Activated T-helper 1 cell treated with Interleukin-2 at 50 U/mL for 16 hours (primary cell): ENCODE data around the gene SMARCA4.

Source experiments
- DNase-seq: peaks from one replicate; pipeline ENCODE4 v3.0.0-alpha.2; 2020; ENCODE audit warnings: low read depth

The SMARCA4 gene

DNA sequence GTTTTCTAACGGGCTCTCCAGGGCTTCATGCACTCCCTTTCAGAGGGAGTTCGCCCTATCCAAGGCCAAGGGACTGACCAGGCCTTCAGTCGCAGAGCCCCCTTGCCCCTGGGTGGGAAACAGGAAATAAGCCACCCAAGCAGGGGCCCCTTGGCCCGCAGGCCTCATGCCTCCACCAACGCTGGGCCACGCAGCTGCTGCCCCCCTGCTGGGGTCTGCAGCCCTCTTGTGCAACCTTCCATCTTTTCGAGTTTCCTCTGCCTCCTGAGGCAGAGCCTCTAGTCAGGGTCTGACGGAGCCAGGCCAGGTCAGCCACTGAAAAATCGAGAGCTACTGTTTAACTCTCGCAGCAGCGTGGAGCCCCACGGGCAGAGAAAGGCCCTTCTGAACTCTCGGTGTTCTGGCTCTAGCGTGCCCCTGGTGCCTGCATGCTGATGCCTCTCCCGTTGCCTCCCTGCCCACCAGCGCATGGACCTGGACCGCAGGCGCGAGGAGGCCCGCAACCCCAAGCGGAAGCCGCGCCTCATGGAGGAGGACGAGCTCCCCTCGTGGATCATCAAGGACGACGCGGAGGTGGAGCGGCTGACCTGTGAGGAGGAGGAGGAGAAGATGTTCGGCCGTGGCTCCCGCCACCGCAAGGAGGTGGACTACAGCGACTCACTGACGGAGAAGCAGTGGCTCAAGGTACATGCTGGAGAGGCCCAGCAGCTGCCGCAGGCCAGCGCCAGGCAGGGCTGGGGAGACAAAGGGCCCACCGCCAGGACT lies 73.8 kb downstream of the SMARCA4 start:
- no peak for DNase-seq

DNA sequence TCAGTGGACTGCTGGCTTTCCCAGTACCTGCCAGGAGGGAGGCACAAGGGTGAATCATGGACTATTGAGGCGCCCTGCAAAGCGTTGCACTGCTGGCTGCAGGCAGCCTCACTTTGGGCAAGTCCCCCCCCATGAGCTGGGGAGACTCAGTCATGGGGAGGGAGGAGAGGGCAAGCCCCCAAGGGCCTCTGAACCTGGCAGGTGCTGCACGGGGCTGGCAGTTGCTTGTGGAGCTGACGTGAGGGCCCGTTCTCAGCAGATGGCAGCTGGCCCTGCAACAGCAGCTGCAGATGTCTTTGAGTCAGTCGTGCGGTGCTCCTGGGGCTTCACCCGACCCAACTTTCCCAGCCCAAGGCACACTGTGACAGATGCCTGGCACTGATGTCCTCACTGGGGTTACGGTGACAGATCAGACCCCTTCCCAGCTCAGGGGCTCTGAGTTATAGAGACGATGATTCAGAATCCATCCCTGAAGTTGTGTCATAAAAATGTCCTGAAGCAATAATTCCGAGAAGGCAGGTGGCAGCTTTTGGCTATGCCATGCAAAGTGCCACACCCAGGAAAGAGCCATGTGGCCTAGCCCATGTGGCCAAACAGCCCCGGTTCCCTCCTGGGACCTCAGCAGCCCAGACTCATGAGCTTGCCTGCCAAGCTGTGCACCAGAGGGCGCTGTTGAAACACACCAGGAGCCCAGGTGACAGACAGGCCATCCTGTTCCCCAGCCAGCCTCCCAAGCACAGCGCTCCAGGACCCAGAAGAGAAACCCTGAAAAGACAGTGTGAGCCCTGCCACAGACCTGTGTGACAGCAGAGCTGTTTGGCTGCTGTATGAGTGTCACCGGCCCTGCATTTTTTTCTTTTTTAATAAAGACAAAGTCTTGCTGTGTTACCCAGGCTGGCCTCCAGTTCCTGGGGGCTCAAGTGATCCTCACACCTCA lies 74.9 kb downstream of the SMARCA4 start:
- DNase-seq: peak; percentile 72

DNA sequence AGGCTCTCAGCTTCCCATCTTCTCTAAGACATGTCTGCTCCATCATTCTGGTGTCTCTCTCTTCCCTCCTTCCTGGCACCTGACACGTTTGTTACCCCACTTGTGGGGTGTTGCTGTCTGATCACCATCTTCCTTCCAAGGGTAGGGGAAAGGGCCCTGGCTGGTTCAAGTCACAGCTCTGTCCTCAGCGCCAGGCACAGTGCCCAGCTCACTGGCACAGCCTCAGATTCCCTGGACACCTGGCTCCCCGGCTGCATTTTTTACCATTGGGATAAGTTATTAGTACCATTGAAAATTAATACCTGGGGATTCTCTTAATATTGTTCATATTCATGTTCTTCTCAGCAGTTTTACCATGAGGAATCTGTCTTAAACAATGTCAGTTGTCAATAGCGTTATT lies 77.7 kb downstream of the SMARCA4 start:
- DNase-seq: no peak

DNA sequence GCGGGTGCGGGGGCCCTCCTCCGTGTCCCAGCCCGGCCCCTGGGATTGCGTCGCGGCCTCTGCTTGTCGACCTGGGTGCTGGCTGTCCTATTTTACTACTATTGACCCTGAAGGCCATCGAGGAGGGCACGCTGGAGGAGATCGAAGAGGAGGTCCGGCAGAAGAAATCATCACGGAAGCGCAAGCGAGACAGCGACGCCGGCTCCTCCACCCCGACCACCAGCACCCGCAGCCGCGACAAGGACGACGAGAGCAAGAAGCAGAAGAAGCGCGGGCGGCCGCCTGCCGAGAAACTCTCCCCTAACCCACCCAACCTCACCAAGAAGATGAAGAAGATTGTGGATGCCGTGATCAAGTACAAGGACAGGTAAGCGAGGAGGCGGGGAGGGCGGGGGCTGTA lies 80.4 kb downstream of the SMARCA4 start:
- no peak for DNase-seq

DNA sequence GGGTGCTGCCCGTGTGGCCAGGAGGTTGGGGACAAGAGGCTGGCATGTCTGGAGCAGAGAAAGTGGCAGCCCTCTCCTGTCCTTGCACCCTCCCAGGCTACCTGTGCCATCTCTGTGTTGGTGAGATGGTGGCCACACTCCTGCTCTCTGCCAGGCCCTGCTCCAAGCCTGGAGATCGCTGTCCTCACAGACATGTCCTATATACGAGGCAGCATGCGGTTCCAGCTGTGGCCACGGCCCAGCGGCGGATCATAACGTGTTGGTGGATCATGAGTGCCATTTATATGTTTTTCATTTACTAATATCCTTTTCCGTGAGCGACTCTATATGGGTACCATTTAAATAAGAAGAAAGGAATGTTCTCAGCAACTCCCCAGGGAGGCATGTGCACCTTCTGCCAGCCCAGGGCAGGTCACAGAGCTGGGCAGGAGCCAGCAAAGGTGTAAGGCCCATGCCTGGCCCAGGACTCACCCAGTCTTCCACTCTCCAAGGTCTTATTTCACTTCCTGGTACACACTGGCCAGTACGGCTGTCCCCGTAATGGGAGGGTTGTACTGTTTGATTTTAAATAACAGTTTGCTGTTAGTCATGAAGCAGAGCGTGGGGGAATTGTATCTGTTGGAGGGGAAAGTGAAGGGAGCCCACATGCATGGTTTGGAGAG lies 81.3 kb downstream of the SMARCA4 start:
- DNase-seq: no peak

DNA sequence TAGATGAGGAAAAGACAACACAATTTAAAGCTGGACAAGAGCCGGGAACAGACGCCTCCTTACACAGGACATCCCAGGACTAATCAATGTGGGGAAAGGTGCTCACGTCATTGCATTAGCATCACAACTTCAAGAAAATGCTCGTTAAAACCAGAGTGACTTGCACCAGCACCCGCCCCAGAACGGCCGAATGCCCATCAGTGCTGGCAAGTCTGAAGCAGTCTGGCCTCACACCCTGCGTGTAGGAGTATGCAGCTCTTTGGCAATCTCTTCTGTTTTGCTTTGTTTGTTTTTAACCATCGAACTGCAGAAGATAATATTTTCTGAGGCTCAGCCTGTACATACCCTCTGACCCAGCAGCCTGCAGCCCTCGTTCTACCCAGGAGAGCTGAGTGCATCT lies 83.6 kb downstream of the SMARCA4 start:
- no peak for DNase-seq

DNA sequence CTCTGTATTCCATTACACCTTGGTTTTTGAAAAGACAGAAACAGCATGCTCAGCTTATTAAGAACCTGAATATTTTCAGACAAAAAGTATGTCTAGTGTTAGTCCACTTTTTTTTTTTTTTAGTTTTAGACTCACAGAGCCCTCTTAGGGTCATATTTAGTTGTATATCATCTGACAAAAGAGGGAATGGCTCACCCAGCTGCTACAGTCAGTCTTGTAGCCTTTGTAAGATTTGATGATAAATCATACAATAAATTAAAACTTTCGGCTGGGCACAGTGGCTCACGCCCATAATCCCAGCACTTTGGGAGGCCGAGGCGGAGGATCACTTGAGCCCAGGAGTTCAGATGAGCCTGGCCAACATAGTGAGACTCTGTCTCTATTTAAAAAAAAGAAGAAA lies 84.7 kb downstream of the SMARCA4 start:
- DNase-seq: no peak

DNA sequence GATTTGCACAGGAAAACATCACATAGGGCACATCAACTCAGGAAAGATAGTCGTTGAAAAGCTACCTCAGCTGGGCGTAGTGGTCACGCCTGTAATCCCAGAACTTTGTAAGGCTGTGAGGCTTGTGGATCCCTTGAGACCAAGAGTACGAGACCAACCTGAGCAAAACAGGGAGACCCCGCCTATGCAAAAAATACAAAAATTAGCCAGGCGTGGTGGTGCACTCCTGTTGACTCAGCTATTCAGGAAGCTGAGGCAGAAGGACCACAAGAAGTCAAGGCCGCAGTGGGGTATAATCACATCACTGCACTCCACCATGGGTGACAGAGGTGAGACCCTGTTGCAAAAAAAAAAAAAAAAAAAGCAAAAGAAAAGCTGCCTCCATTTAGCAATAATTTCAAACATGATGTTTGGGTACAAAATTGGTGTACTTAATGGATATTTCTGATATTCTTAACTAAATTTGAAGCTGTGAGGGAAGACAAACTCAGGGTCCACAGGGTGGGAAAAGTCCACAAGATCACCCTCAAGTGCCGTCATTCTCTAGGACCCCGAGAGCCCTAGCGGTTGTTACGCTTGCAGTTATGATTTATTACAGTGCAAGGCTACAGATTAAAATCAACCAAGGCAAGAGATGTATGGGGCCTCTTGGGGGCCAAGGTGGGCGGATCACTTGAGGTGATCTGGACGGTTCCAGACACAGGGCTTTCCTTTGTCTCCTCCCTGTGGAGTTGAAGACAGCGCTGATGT lies 86.0 kb downstream of the SMARCA4 start:
- DNase-seq: no peak

DNA sequence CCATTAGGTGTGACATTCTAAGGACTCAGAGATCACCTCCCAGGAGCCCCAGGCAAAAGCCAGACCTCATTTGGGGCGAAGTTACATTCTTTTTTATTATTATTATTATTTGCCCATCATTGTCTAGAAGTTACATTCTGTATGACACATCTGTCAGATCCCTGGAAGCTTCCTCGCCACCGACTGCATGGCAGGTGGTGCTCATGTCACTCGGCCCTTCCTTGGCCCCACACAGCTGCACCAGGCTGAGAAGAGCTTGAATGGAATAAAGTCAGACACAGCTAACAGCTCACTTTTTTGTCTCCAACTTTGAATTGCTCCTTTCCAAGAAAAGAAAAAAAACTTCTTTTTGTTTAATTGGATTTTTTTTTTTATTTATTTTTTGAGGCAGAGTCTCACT lies 87.0 kb downstream of the SMARCA4 start:
- DNase-seq: no peak

DNA sequence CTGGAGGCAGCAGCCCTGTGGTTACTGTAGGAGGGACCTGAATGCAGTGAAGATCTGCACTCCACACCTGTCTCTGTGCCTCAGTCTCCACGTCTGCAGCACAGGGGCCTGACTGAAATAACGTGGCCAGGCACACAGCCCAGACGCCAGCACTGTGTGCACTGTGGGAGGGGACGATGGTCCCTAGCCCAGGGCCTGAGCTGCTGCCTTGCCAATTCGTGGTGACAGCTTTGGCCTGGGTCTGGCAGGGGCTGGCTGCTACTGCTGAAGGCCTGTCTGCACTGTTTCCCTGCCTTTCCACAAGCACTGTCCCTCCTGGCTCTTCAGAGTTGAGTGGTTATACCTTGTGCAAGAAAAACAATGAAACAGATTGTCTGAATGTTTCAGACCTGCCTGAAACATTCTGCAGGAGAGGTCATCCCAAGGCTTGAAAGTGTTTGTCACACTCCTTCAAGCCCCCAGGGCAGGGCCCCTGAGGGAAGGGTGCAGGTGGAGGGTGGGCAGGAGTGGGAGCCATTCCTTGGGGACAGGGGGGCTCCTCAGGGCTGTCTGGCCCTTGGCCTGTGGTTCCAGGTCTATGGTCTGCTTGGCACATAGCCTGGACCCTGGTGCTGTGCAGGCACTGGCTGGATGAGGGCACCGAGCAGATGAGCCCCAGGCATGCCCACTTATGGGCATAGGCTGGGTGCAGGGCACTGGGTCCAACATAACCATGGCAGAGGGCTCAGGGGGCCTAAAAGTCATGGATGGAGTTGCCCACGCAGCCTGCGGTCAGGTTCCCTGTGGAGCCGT lies 89.7 kb downstream of the SMARCA4 start:
- no peak for DNase-seq

DNA sequence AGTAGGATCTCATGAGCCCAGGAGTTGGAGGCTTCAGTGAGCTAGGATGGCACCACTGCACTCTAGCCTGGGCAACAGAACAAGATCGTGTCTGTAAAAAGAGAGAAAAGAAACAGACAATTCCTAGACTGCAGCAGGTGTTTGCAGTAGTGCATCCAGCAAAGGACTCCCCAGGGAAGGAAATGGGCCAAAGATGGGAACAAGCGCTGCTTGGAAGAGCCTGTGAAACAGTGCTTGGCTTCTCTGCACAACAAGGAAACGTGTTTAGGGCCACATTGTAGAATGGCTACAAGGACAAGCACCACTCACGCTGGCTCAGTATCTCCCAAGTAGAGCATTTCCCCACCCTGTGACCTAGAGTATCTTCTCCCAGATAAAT lies 93.0 kb downstream of the SMARCA4 start:
- no peak for DNase-seq

DNA sequence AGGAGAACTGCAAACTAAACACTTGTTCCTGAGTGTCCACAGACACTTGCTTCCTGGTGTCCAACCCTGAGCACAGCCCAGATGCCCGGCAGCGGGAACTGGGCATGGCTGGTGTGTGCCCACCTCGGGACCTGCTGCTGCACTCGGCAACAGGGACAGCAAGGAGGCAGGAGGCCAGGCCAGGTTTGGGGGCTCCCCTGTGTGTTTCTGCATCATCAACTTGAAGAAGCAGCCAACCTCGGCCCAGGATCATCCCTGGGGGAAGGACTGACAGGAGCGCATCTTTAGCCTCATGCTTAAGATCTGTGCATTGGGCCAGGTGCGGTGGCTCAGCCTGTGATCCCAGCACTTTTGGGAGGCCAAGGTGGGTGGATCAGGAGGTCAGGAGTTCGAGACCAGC lies 93.4 kb downstream of the SMARCA4 start:
- no peak for DNase-seq

DNA sequence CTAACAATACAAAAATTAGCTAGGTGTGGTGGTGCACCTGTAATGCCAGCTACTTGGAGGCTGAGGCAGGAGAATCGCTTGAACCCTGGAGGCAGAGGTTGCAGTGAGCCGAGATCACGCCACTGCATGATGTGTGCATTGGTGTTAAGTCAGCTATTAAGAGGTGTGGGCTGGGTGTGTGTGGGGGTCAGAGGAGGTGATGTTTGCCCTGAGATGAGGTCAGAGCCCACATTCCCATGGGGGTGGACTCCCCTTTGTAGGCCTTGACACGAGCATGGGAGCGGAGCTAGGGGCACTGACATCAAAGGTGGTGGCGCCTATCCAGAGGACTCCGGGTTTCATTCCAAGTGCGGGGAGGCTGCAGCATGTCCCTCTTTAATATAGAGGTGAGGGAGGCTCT lies 93.8 kb downstream of the SMARCA4 start:
- DNase-seq: no peak

DNA sequence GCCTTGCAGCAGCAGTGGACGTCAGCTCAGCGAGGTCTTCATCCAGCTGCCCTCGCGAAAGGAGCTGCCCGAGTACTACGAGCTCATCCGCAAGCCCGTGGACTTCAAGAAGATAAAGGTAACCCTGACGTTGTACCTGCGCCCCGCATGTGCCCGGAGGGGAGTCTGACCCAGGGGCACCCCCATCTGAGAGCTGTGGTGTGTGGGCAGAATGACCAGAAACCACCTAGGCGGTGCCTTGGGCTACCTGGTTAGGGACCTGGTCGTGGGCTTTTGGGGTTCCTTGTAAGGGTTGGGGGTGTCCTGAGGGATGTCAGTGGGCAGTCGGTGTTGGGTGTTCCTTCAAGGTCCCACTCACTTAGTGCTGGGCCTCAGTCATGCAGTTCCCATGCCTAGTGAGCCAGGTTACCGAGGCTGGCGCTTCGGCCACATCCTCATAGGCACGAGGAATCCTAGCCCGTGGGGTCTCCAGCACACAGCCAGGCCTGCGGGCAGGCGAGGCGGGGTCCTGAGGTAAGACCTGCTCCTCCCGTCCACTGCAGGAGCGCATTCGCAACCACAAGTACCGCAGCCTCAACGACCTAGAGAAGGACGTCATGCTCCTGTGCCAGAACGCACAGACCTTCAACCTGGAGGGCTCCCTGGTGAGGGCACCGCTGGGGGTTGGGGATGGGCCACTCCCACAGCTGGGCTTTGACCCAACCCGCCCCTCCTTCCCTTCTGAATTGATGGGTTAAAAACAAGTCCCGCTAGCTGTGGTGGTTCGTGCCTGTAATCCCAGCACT lies 97.6 kb downstream of the SMARCA4 start:
- no peak for DNase-seq

DNA sequence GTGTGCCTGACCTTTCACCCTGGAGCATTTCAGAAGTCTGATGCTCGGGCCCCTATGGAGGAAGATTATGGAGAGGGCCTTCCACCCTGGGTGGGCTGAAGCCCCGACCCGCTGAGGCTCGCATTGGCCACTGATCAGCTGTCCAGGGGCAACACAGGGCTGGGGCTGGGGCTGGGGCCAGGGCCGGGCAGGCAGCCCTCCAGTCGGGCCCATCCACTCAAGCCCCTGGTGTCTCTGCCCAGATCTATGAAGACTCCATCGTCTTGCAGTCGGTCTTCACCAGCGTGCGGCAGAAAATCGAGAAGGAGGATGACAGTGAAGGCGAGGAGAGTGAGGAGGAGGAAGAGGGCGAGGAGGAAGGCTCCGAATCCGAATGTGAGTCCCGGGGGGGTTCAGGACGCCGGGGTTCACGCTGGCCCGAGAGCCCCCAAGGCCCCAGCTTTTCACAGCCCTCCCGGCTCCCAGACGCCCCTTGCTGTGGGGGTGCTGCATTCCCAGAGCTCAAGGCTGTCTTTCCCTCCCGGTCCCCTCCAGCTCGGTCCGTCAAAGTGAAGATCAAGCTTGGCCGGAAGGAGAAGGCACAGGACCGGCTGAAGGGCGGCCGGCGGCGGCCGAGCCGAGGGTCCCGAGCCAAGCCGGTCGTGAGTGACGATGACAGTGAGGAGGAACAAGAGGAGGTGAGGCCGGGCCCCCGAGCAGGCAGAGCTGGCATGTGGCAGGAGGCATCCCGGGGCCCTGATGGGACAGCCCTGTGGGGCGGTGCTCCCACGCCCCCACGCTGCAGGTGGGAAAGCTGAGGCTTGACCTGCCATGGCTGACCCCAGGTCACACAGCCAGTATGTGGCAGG lies 98.9 kb downstream of the SMARCA4 start:
- DNase-seq: no peak

DNA sequence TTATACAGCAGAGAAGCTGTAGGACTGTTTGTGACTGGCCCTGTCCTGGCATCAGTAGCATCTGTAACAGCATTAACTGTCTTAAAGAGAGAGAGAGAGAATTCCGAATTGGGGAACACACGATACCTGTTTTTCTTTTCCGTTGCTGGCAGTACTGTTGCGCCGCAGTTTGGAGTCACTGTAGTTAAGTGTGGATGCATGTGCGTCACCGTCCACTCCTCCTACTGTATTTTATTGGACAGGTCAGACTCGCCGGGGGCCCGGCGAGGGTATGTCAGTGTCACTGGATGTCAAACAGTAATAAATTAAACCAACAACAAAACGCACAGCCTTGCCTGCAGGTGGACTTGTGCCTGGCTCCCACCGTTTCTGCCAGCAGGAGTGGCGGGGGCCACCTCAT lies 101.1 kb downstream of the SMARCA4 start:
- DNase-seq: no peak

DNA sequence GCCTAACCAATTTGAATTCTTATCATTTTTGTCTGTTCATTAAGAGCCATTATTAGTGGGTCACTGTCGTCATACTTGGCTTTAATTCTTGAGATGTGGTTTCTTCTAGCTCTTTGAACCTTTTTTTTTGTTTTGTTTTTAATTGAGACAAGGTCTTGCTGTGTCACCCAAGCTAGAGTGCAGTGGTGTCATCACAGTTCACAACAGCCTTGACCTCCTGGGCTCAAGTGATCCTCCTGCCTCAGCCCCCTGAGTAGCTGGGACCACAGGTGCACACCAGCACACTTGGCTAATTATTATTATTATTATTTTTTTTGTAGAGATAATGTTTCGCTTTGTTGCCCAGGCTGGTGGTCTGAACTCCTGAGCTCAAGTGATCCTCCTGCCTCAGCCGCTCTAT lies 102.6 kb downstream of the SMARCA4 start:
- DNase-seq: no peak

DNA sequence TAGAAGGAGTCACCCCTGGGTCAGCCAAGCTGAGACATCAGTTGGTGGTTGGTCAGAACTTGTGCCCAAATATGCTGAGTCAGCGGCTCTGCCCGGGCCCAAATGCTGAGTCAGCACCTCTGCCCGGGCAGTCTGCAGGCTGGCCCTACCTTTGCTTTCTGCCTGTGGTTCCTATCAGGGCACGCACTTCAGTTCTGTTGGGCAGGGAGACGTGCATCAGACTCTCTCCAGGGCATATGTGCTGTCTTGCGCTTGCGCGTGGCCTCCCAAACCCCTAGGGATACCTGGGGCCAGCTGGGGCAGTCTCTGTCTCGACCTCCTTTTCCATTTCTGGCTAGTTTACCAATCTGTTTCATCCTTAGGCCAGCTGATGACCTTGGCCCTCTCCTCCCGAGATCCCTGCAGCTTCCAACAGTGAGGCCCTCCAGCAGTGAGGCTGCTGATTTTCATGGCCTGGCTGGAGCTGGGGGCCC lies 104.0 kb downstream of the SMARCA4 start:
- no peak for DNase-seq

DNA sequence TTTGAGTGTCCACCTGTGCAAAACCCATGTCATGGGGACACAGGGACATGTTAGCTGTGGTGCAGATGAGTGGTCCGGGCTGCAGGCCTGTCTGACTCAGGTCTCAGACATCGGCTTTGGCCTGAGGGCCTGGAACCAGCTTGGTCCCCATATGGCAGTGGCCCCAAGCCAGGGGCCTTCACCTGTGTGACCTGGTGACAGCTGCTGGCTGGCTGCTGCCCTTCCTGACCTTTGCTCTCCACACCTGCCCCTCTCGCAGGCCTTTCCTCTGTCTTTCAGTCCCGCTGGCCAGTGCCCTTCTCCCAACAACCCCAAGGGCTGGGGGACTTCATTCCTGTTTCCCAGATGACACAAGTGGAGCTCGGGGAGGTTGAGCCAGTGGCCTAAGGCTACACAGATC lies 105.5 kb downstream of the SMARCA4 start:
- no peak for DNase-seq
